ENCODE data around the gene ERFL. TPM values are rescaled to one million over a fixed set of nuclear protein-coding genes. Genes with fewer than 3 reads are reported as not detected.

The ERFL gene
- total RNA-seq, 1 donor from 2014 or later = not detected

DNA sequence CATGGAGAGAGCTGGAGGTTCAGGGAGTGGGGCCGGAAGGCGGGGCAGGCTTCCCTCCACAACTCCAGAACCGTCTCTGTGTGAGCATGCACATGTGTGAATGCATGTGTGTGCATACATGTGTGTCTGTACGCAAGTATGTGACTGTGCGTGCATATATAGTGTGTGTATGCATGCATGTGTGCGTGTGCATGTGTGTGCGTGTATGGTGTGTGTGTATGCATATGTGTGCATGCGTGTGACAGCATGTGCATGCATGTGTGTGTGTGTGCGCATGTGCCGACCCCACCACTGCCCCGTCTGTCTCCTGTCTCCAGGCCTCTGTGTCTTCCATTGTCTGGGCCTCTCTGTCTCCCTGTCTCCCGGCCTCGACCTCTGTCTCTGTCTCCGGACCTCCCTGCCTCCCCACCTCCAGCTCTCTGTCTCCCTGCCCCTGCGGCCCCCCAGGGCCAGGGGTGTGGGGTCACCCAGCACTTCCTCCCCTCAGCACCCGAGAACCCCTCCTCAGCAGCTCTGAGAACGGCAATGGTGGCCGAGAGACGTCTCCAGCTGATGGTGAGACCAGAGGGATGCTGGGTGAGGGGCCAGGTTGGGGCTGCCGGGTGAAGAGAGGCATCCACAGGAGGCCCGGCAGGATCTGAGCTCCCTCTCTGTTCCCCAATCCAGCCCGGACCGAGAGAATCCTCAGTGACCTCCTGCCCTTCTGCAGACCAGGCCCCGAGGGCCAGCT is 22.8 kb downstream of the ERFL start:
- no peak for ATAC-seq (ENCODE audit: poor library complexity)
- DNase-seq = no peak
- intact Hi-C loops (cut with DNase I) = no loop called here

DNA sequence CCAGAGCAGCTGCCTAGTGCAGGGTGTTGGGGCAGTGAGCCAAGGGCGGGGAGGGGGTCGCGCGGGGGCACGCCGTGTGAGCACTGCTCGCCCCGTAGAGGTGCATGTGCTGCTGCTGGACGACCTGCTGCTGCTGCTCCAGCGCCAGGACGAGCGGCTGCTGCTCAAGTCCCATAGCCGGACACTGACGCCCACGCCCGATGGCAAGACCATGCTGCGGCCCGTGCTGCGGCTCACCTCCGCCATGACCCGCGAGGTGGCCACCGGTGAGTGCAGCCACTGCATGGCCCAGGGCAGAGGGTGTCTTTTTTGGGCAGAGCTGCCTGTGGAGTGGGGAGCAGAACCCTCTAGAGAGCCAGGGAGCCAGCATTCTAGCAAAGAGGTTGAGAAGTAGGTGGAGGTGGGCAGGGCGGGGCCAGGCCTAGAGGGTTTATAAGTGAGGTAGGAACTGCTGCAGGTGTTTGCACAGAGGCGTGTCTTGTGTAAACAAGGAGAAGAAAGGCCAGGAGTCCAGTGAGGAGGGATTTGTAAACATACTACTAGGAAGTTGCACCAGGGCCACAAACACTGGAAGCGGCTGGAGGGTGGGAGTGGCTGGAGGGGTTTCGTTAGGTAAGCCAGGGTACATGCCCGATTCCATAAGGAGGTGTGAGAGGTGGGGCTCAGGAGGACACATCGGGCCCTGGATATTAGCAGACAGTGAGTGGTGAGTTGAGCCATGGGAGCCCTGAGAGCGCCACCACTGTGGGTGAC is 24.0 kb downstream of the ERFL start:
- DNase-seq = no peak

DNA sequence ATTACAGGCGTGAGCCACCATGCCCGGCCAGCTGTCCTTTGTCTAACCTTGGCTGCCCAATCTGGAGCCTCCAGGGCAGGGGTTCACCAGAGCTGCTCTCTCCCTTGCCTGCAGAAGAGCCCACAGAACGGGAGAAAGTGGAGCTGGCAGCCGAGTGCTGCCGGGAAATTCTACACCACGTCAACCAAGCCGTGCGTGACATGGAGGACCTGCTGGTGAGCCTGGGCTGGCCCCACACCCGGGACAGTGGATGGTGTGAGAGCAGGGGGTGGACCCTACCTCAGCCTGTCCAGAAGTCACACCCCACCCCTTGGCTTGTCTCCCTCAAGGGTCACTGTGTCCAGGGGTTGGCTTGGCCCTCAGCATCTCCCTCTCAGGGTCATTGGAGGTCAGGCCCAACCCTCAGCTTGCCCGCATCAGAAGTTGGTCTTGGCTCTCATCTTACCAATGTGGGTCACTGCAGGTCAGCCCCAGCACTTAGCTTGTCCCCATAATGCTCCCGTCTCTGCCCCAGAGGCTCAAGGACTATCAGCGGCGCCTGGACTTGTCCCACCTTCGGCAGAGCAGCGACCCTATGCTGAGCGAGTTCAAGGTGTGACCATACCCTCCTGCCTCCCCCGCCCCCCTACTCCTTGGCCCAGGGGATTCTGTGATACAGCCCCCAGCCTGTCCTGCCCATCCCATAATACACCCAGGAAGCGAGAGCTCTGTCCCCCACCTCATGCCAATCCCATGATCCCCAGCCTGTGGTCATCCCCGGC is 24.9 kb downstream of the ERFL start:
- DNase-seq (no peak), ATAC-seq (ENCODE audit: poor library complexity) (no peak)
- intact Hi-C loops (cut with DNase I) = no loop called here

More for the DNA sequence above, 24.0 kb downstream of the ERFL start:
- peak; percentile 18 for ATAC-seq (ENCODE audit: poor library complexity)
- intact Hi-C loops (cut with DNase I) = no loop called here

DNA sequence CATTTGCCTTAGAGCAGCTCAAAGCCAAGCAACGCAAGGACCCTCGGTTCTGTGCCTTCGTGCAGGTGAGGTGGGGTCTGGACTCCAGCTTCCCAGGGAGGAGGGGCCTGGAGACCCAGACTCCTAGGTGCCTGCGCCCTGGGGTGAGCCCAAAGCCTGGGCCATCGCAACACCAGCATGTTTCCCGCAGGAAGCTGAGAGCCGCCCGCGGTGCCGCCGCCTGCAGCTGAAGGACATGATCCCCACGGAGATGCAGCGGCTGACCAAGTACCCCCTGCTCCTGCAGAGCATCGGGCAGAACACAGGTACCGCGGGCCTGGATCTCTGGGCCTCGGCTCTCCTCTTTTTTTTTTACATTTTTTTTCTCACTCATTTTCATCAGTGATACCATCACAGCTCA is 25.7 kb downstream of the ERFL start:
- intact Hi-C loops (cut with DNase I) = no loop called here

DNA sequence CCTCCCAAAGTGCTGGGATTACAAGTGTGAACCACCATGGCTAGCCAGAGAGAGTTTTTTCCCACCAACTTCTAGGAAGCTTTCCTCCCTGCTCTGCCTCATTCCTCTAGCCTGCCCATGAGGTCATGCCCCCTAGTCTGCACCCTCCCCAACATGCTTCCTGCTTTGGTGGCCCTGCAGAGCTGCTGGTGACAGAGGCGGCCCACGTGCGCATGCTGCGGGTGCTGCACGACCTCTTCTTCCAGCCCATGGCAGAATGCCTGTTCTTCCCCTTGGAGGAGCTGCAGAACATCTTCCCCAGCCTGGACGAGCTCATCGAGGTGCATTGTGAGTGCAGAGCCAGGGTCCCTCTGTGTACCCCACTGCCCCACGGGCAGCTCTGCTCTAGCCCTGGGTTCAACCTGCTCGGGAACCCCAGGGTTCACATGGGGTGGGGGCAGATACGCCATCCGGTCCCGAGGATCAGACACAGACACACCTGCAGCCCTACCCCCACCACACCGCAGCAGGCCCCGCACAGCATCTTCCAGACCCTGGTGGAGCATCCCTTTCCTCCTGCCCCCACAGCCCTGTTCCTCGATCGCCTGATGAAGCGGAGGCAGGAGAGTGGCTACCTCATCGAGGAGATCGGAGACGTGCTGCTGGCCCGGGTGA is 26.4 kb downstream of the ERFL start:
- DNase-seq (no peak), ATAC-seq (ENCODE audit: poor library complexity) (no peak)
- intact Hi-C loops (cut with DNase I) = no loop called here

More for the DNA sequence above, 25.7 kb downstream of the ERFL start:
- ATAC-seq (ENCODE audit: poor library complexity) (no peak), DNase-seq (no peak)

DNA sequence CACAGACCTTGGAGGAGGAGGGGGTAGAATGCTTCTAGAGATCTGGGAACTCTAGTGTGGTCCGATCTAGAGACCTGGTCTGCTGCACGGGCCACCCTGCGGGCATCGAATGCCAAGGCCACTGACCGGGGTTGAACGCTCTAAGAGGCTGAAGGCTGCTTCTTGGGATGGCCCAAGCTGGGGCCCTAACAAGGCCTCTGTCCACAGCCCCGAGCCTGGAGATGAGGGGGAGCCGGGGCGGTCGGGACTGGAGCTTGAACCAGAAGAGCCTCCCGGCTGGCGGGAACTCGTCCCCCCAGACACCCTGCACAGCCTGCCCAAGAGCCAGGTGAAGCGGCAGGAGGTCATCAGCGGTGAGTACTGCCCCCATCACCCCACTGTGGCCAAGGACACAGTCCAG is 30.0 kb downstream of the ERFL start:
- no peak for ATAC-seq (ENCODE audit: poor library complexity)
- intact Hi-C loops (cut with DNase I) = no loop called here
- DNase-seq = no peak

DNA sequence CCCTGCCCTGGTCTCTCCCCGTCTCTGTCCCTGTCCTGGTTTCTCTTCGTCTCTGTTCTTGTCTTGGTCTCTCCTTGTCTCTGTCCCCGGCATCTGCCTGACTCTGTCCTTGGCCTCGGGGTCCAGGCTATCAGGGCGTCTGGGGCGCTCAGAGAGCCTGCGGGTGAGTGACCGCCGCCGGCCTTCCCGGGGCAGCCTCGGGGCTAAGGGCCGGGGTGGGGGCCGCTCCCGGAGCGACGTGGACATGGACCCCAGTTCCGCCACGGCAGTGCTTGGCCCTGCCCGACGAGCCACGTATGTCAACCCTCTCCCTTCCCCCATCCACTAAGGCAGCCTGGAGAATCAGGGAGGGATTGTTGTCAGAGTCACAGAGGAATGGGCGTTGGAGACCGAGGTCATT is 30.4 kb downstream of the ERFL start:
- DNase-seq = no peak
- intact Hi-C loops (cut with DNase I) = no loop called here
- no peak for ATAC-seq (ENCODE audit: poor library complexity)

DNA sequence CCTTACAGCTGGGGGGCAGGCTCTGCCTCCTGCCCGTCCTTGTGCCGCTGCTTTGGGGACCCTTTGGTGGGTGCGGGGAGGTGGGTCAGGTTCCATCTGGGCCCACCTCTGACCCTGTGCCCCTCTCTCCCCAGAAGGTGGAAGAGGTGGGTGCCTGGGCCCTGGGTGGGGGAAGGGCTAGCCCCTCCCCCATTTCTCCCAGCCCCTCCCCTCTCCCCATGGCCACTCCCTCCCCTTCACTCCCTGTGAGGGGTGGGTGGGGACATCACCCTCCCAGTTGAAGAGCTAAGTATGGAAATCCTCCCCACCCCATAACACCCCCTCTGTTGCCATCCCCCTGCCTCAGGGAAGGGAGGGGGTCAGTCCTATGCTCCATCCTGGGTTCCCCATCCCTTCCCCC is 31.1 kb downstream of the ERFL start:
- DNase-seq (no peak), ATAC-seq (ENCODE audit: poor library complexity) (no peak)
- intact Hi-C loops (cut with DNase I) = no loop called here

DNA sequence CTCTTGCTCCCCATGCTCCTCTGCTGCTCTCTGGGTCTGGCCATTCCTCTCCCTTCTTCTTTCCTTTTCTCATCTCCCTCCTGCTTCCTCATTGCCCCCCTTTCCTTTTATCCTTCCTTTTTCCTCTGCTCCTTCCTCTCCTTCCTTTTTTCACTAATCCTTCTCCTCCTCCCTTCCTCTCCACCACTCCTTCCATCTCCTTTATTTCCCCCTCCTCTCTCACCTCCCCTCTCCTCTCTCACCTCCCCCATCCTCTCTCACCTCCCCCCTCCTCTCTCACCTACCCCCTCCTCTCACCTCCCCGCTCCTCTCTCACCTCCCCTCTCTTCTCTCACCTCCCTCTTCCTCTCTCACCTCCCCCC is 31.7 kb downstream of the ERFL start:
- ATAC-seq (ENCODE audit: poor library complexity) = no peak

DNA sequence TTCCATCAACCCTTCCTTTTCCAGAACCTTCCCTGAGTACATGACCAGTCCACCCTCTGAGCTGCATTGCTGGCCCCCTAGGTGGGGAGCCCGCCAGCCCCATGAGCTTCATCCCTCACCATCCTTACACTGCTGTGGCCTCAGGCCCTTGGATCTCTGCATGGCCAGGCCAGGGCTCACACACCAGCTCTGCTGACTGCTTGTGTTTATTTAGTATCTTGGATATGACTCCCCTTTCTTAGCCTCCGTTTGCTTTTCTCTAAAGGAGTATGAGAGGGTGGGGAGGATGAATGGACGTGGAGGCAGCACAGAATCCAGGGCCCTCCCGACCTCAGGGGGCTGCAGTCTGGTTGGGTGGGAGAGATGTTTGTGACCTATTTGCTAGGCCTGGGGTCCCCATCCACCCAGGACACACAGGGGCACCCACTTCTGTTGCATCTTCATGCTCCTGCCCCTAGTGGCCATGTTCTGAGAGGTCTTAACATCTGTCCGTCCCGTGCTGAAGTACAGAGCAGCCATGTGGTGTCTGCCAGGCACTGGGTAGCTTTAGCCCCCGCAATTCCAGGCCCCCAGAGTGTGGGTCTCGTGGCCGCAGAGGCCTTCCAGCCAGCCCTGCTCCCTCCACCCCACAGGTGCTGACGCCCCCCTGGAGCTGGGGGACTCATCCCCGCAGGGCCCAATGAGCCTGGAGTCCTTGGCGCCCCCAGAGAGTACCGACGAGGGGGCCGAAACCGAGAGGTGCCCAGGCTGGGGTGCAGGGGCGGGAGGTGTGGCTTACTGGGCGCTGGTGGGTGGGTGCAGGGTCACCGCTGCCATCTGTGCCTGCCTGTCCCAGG is 32.3 kb downstream of the ERFL start:
- DNase-seq (no peak), ATAC-seq (ENCODE audit: poor library complexity) (no peak)
- intact Hi-C loops (cut with DNase I) = no loop called here

More for the DNA sequence above, 31.7 kb downstream of the ERFL start:
- intact Hi-C loops (cut with DNase I) = no loop called here
- DNase-seq = no peak

DNA sequence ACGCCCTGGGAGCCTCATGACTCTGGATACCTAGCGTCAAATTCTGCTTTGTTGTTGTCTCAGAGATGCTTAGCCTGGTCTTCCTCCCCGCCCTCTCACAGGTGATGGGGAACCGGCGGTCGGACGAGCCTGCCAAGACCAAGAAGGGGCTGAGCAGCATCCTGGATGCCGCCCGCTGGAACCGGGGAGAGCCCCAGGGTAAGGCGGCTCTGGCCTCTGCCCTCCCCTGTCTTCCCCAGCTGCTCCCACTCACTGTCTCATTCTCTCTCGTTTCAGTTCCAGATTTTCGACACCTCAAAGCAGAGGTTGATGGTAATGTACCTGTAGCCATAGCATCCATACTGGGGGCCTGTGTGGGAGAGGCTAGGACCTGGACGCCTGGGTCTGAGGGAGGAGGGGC is 33.9 kb downstream of the ERFL start:
- DNase-seq (no peak), ATAC-seq (ENCODE audit: poor library complexity) (no peak)
- intact Hi-C loops (cut with DNase I) = no loop called here

DNA sequence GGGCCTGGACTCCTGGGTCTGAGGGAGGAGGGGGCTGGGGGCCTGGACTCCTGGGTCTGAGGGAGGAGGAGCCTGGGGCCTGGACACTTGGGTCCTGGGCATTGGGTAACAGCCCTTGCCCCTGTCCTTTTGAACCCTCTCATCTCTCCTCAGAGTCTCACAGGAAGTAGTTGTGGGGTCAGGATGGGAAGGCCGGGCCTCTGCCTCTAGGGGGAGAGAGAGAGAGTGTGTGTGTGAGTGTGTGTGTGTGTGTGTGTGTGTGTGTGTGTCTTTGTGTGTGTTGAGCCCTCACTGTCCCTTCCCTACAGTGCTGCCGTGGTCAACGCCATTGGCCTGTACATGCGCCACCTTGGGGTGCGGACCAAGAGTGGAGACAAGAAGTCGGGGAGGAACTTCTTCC is 34.4 kb downstream of the ERFL start:
- DNase-seq = no peak
- intact Hi-C loops (cut with DNase I) = no loop called here
- ATAC-seq (ENCODE audit: poor library complexity) = no peak

DNA sequence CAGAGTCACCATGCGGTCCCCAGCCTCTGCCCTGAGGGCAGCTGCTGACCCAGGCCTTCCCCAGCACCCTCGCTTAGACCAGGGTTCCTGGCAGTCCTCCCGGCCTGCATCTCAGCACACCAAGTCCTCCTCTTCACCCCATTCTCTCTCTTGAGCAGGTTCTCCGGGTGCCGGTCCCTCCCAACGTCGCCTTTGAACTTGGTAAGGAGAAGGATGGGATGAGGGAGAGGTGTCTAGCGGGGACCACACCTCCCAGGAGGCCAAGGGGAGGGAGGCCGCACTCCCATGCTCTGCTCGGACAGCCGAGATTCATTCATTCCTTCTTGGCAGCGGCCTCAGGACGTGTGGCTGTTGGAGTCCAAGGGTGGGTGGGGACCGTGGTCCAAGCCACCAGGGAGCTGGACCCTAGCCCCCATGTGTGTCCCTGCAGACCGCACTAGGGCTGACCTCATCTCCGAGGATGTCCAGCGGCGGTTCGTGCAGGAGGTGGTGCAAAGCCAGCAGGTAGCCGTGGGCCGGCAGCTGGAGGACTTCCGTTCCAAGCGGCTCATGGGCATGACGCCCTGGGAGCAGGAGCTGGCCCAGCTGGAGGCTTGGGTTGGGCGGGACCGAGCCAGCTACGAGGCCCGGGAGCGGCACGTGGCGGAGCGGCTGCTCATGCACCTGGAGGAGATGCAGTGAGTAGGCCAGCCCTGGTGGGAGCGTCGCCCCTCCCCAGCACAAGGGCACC is 35.9 kb downstream of the ERFL start:
- no peak for ATAC-seq (ENCODE audit: poor library complexity)
- DNase-seq = no peak
- intact Hi-C loops (cut with DNase I) = no loop called here

DNA sequence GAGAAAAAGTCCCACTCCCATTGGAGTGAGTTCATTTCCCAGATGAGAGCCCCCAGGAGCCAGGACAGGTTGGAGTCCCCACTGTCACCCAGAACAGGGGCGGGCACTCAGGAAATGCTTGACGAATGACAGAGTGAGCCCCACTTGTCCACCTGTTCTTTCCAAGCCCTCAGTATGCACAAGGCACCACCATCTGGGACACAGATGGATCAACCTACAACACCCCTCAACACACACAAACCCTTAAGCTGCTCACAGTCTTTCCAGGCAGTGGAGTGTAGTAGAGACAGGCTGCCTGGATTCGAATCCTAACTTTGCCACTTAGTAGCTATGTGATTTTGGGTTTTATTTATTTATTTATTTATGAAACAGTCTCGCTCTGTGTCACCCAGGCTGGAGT is 37.3 kb downstream of the ERFL start:
- DNase-seq (no peak), ATAC-seq (ENCODE audit: poor library complexity) (no peak)
- intact Hi-C loops (cut with DNase I) = no loop called here

DNA sequence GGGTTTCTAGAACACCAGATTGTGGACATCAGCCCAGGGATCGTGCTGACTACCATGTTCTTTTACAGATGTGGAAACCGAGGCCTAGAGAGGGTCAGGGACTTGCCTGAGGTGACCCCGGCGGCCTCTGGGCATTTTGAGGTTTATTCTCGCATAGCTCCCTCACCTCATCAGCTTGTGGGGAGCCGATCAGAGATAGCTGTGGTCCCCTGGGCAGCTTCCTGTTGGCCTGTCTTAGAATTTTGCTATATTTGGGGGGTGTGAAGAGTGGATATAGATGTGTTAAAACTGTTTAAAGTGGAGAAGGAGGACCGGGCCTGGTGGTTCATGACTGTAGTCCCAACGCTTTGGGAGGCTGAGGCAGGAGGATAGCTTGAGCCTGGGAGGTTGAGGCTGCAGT is 38.4 kb downstream of the ERFL start:
- intact Hi-C loops (cut with DNase I) = no loop called here
- ATAC-seq (ENCODE audit: poor library complexity) = no peak
- DNase-seq = no peak

DNA sequence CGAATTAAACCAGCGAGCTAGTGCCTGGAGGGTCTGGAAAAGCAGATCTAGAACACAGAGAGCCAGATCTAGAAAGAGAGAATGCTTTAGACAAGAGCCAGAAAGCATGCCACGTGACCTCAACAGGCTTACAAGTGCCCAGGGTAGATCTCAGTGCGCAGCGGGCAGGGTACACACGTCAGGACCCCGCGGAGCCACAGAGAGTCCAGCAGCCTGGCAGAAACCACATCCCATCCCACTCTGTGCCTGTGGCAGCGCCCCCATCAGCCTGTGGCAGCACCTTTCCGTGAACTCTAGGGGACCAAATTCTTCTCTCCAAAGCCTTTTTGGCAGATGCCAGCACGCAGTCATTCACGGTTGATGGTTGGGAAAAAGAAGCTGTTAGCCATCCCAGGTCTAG is 39.3 kb downstream of the ERFL start:
- intact Hi-C loops (cut with DNase I) = no loop called here
- DNase-seq = no peak
- no peak for ATAC-seq (ENCODE audit: poor library complexity)

DNA sequence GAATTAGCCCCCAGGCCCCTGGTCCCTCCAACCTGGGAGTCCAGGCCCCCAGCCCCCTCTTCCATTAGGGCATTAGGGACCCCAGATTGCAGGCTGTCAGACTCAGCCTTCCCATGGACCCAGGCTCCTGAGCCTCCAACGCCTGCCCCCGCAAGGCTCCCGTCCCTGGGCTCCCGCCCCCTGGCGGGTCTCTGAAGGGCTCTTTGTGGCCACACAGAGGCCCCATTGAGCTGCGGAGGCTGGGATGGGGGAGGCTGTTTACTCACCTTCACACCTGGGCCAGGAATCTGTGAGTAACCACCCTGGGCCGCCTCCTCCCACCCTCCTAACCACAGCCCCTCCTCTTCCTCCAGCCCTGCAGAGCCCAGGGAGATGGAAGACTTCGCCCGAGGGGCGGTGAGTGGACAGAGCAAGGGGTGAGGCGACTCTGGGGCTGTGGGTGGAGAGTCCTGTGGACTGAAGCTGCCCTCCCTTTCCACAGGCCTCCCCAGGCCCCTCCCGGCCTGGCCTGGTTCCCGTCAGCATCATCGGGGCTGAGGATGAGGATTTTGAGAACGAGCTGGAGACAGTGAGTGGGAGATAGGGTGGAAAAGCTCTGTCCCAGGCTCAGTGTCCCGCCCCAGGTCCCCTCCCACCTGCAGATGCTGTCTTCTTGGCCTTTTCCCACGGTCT is 40.4 kb downstream of the ERFL start:
- intact Hi-C loops (cut with DNase I) = no loop called here
- no peak for DNase-seq
- no peak for ATAC-seq (ENCODE audit: poor library complexity)
